K562 (cell line): ENCODE data around the gene SLC33A1. TPM values are rescaled to one million over a fixed set of nuclear protein-coding genes. Genes with fewer than 3 reads are reported as not detected.
A peak's percentile ranks its signal among the peaks of the same experiment; 100 is the strongest.

Source experiments
- ARID3A ChIP-seq: IDR thresholded peaks from 2 replicates; pipeline ENCODE4 v1.6.1; 2012; ENCODE audit warnings: low read depth, low read length, improper control_type of control experiment, borderline replicate concordance
- BRF1 ChIP-seq: IDR thresholded peaks from 3 replicates; pipeline ENCODE4 v1.6.1; 2011; ENCODE audit warnings: borderline replicate concordance, mild to moderate bottlenecking; ENCODE audit not compliant: insufficient read length; ENCODE audit errors: extremely low read depth
- CTCF ChIP-seq, 3 experiments: IDR thresholded peaks in 2 of 3; conservative IDR thresholded peaks in 1 of 3; 2 replicates each; pipeline ENCODE4 v1.5.1; 2011 to 2012; ENCODE audit warnings: low read length in 3 of 3, mild to moderate bottlenecking in 3 of 3, control low read depth in 2 of 3, improper control_type of control experiment in 1 of 3, inconsistent platforms in 1 of 3, low read depth in 1 of 3, mixed read lengths in 1 of 3, moderate library complexity in 1 of 3; ENCODE audit not compliant: insufficient read depth in 2 of 3
- FOXJ2 ChIP-seq: fragments of 200-800 bp; sonication (Bioruptor generic); IDR thresholded peaks from 2 replicates; pipeline ENCODE4 v1.6.1; 2016; ENCODE audit warnings: missing genetic modification characterization, missing compliant biosample characterization
- MLLT1 ChIP-seq, 2 experiments: fragments of 450-650 bp; IDR thresholded peaks; 2 replicates each; pipeline ENCODE4 v1.6.1; 2016
- SMAD2 ChIP-seq: fragments of 150-350 bp; IDR thresholded peaks from 2 replicates; pipeline ENCODE4 v1.6.1; 2014; ENCODE audit warnings: low read depth, mild to moderate bottlenecking, low read length
- TEAD4 ChIP-seq, 2 experiments: sonication (generic) in 1 of 2; formaldehyde crosslinking in 1 of 2; IDR thresholded peaks; 2 replicates each; pipeline versions ENCODE4 v1.6.1 to v1.8.0; 2012 to 2022; ENCODE audit warnings: borderline replicate concordance in 1 of 2, inconsistent platforms in 1 of 2, low read length in 1 of 2, mild to moderate bottlenecking in 1 of 2, missing genetic modification reagents in 1 of 2
- ZBTB43 ChIP-seq: sonication (generic); formaldehyde crosslinking; IDR thresholded peaks from 2 replicates; pipeline ENCODE4 v1.8.0; 2023; ENCODE audit warnings: mild to moderate bottlenecking, missing genetic modification reagents
- ZNF12 ChIP-seq: sonication (generic); formaldehyde crosslinking; IDR thresholded peaks from 2 replicates; pipeline ENCODE4 v1.4.0; 2020; ENCODE audit warnings: mild to moderate bottlenecking, missing genetic modification reagents
- ZNF592 ChIP-seq: fragments of 450-650 bp; IDR thresholded peaks from 2 replicates; pipeline ENCODE4 v1.6.1; 2017; ENCODE audit warnings: antibody characterized with exemption, mild to moderate bottlenecking
- polyA plus RNA-seq, 8 experiments: library from polyadenylated mRNA; depleted of rRNA in 4 of 8; stranded (reverse) in 5 of 8; unstranded in 3 of 8; fragments of >200 nt; fragmentation: Nextera tagmentation in 2 of 8; fragmentation: Illumina TruSeq in 1 of 8; extraction: Ambion mirVana in 2 of 8; extraction: Trizol in 1 of 8; gene quantifications; 2 replicates each; pipeline versions ENCODE4 v1.2.1 to v1.2.3, GENCODE V29; 2011 to 2014; ENCODE audit warnings: inconsistent platforms in 1 of 8, missing spikeins in 1 of 8
- total RNA-seq, 7 experiments: library from RNA; depleted of rRNA in 6 of 7; stranded (reverse); fragments of >200 nt in 6 of 7; fragmentation: Illumina TruSeq in 2 of 7; extraction: Trizol in 2 of 7; gene quantifications; 2 replicates each; pipeline versions ENCODE4 v1.2.1 to v1.2.3, GENCODE V29; 2011 to 2021; ENCODE audit warnings: low replicate concordance in 1 of 7

Gene SLC33A1
- total and polyA plus RNA-seq, 9 of the 15 experiments (the other 6 are each of a cell fraction or from before 2014, with no cell fraction given) = 6.2 to 26.8 (median 19.6) TPM

- TF ChIP-seq ZNF592 (no peak), CTCF (IDR thresholded peaks at IDR 0.05 in 2 of 3, conservative IDR thresholded peaks at IDR 0.05 in 1 of 3; ENCODE audit: insufficient read depth in 2 of 3, low read depth in 1 of 3, low read length in 3 of 3) (peak in 1 of 3 experiments; percentile 28; a peak in 3 of 6 replicates), MLLT1 (IDR thresholded peaks at IDR 0.05) (peak in 1 of 2 experiments; percentile 82; a peak in 2 of 4 replicates), SMAD2 (no peak), TEAD4 (IDR thresholded peaks at IDR 0.05; ENCODE audit: low read length) (0 out of 2 replicates have a peak, but pooled peaks have one; percentile 13), TEAD4 (CRISPR knock-in tag; IDR thresholded peaks at IDR 0.05; ENCODE audit: borderline replicate concordance) (no peak), FOXJ2 (tag) (0 out of 2 replicates have a peak, but pooled peaks have one; percentile 4), ZBTB43 (CRISPR knock-in tag) (no peak), ARID3A (no peak), ZNF12 (CRISPR knock-in tag) (no peak), BRF1 (no peak)
Measured at GRCh38 chr3:155853214-155854140, 750 bp downstream of the SLC33A1 start (continued).
